HepG2 (cell line): ENCODE data around the gene RAI14. TPM values are rescaled to one million over a fixed set of nuclear protein-coding genes. Genes with fewer than 3 reads are reported as not detected.

Experiments
- ARHGAP35 ChIP-seq: sonication (generic); formaldehyde crosslinking; IDR thresholded peaks from 2 replicates; pipeline ENCODE4 v1.9.0; 2022; ENCODE audit warnings: mild to moderate bottlenecking, inconsistent platforms, moderate library complexity, missing genetic modification reagents, borderline replicate concordance
- FOXA1 ChIP-seq, 2 experiments: fragments of 450-650 bp in 1 of 2; sonication (generic) in 1 of 2; formaldehyde crosslinking in 1 of 2; IDR thresholded peaks; 2 replicates each; pipeline versions ENCODE4 v1.4.0 to v1.6.1; 2016 to 2020; ENCODE audit warnings: missing genetic modification reagents in 1 of 2
- HOXA3 ChIP-seq: sonication (generic); formaldehyde crosslinking; IDR thresholded peaks from 2 replicates; pipeline ENCODE4 v1.5.0; 2020; ENCODE audit warnings: missing genetic modification reagents
- RELA ChIP-seq: sonication (generic); formaldehyde crosslinking; IDR thresholded peaks from 2 replicates; pipeline ENCODE4 v1.4.0; 2020; ENCODE audit warnings: missing genetic modification reagents
- SIX1 ChIP-seq: sonication (generic); formaldehyde crosslinking; IDR thresholded peaks from 2 replicates; pipeline ENCODE4 v1.4.0; 2020; ENCODE audit warnings: missing genetic modification reagents, borderline replicate concordance
- SOX6 ChIP-seq, 2 experiments: fragments of 450-650 bp in 1 of 2; sonication (generic) in 1 of 2; formaldehyde crosslinking in 1 of 2; IDR thresholded peaks; 2 replicates each; pipeline versions ENCODE4 v1.4.0 to v1.6.1; 2017 to 2020; ENCODE audit warnings: antibody characterized with exemption in 1 of 2, mild to moderate bottlenecking in 1 of 2, missing genetic modification reagents in 1 of 2
- ZBTB20 ChIP-seq: sonication (generic); formaldehyde crosslinking; IDR thresholded peaks from 2 replicates; pipeline ENCODE4 v1.8.1; 2023; ENCODE audit warnings: missing genetic modification reagents, low read depth, mild to moderate bottlenecking, borderline replicate concordance
- ZFYVE20 ChIP-seq: sonication (generic); formaldehyde crosslinking; IDR thresholded peaks from 2 replicates; pipeline ENCODE4 v1.8.0; 2023; ENCODE audit warnings: low read depth, mild to moderate bottlenecking, moderate library complexity, missing genetic modification reagents, borderline replicate concordance
- ZNF446 ChIP-seq: sonication (generic); formaldehyde crosslinking; IDR thresholded peaks from 2 replicates; pipeline ENCODE4 v1.5.0; 2020; ENCODE audit warnings: mild to moderate bottlenecking, missing genetic modification reagents
- ZNF468 ChIP-seq: sonication (generic); formaldehyde crosslinking; IDR thresholded peaks from 2 replicates; pipeline ENCODE4 v1.8.0; 2022; ENCODE audit warnings: mild to moderate bottlenecking, moderate library complexity, missing genetic modification reagents
- ZNF546 ChIP-seq: sonication (generic); formaldehyde crosslinking; conservative IDR thresholded peaks from 2 replicates; pipeline ENCODE4 v1.8.1; 2023; ENCODE audit warnings: mild to moderate bottlenecking, missing genetic modification reagents
- ZNF614 ChIP-seq: IDR thresholded peaks from 2 replicates; pipeline ENCODE4 v1.6.1; 2018; ENCODE audit warnings: missing biosample characterization, missing genetic modification reagents, inconsistent platforms, borderline replicate concordance
- ZNF616 ChIP-seq: sonication (generic); formaldehyde crosslinking; IDR thresholded peaks from 2 replicates; pipeline ENCODE4 v1.5.0; 2020; ENCODE audit warnings: low read depth, mild to moderate bottlenecking, missing genetic modification reagents
- ZNF839 ChIP-seq: sonication (generic); formaldehyde crosslinking; IDR thresholded peaks from 2 replicates; pipeline ENCODE4 v1.4.0; 2020; ENCODE audit warnings: missing genetic modification reagents, mild to moderate bottlenecking, borderline replicate concordance
- polyA plus RNA-seq, 8 experiments: library from polyadenylated mRNA; depleted of rRNA in 3 of 8; stranded (reverse) in 7 of 8; unstranded in 1 of 8; fragments of >200 nt; fragmentation: Illumina TruSeq in 4 of 8; extraction: Trizol in 4 of 8; gene quantifications; 2 replicates each; pipeline versions ENCODE4 v1.2.1 to v1.2.3, GENCODE V29; 2011 to 2016; ENCODE audit warnings: low read depth in 4 of 8, missing spikeins in 1 of 8, mixed read lengths in 1 of 8; ENCODE audit not compliant: insufficient read depth in 1 of 8
- total RNA-seq, 5 experiments: library from RNA; depleted of rRNA; stranded (reverse); fragments of >200 nt; fragmentation: Illumina TruSeq; extraction: Trizol; gene quantifications; 2 replicates each; pipeline ENCODE4 v1.2.3, GENCODE V29; 2016; ENCODE audit warnings: low read depth in 1 of 5
- TF ChIP-seq, protein P1 (sequence below): sonication (generic); formaldehyde crosslinking; IDR thresholded peaks from 2 replicates; pipeline ENCODE4 v1.5.0; 2020; ENCODE audit warnings: mild to moderate bottlenecking, missing genetic modification reagents
- TF ChIP-seq, protein P2 (sequence below): sonication (generic); formaldehyde crosslinking; IDR thresholded peaks from 2 replicates; pipeline ENCODE4 v1.4.0; 2020; ENCODE audit warnings: missing genetic modification reagents; ENCODE audit errors: not compliant biosample characterization
- TF ChIP-seq, protein P3 (sequence below): IDR thresholded peaks from 2 replicates; pipeline ENCODE4 v1.6.1; 2016
- TF ChIP-seq, protein P4 (sequence below): sonication (generic); formaldehyde crosslinking; IDR thresholded peaks from 2 replicates; pipeline ENCODE4 v1.4.0; 2020; ENCODE audit warnings: missing genetic modification reagents, mild to moderate bottlenecking, borderline replicate concordance
- TF ChIP-seq, protein P5 (sequence below): sonication (generic); formaldehyde crosslinking; IDR thresholded peaks from 2 replicates; pipeline ENCODE4 v1.4.0; 2020; ENCODE audit warnings: missing genetic modification reagents

The RAI14 gene
- total and polyA plus RNA-seq, 2 of the 13 experiments (the other 11 are each of a cell fraction or from before 2014, with no cell fraction given) = 12.6 to 18.2 TPM

DNA sequence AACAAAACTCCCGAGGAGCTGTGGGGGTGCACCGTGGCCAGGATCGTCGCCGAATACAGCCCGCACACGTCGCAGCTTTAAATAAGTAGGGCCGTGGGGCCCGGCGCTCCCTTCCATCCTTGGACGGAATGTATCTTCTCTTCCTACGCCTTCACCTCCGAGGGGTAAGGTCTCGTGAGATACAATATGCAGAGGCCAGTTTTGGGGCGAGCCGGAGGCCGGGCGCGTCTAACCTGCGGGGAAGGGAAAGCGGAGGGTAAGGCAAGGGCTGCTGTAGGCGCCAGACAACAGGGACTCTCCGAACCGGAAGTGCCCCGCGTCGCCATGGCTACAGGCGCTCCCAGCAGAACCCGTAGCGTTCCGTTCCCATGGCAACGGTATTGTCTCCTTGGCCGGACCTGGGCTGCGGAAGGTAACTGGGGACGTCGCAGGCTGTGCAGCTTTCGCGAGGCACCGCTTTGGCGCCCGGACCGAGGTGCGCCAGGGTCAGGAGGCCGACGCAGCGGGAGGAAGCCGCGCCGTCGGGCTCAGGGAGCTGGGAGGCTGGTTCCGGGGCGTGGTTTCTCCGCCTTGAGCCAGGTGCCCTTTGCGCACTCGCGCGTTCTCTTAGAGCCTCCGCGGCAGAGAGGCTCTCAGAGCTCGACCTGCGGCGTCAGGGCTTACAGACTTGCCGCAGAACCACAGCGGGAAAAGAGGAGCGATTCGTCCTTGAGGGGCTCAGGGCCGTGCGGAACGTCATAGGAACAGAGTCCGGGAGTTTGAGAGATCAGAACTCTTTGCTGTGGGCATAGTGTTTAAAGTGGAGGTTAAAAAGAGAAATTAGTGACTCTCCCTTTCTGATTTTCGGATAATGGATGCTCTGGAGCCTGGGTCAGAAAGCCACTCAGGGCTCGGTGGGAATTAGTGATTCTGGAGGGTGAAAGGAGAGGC is 182.9 kb downstream of the RAI14 start, which contains the start of gene TTC23L (continued):
- TF ChIP-seq FOXA1 (IDR thresholded peaks at IDR 0.05) (no peak), FOXA1 (CRISPR knock-in tag; IDR thresholded peaks at IDR 0.05) (peak; percentile 42), RELA (CRISPR knock-in tag) (peak; percentile 59; the same call in 1 of the 2 replicates), ZNF616 (peak; percentile 65; the same call in 1 of the 2 replicates), ZNF468 (CRISPR knock-in tag) (no peak), ZNF446 (CRISPR knock-in tag) (no peak), ZNF839 (no peak), ZFYVE20 (CRISPR knock-in tag) (no peak), ZBTB20 (0 out of 2 replicates have a peak, but pooled peaks have one; percentile 45), ZNF546 (CRISPR knock-in tag) (no peak), ZNF614 (peak; percentile 68; the same call in 1 of the 2 replicates), ARHGAP35 (CRISPR knock-in tag) (no peak), HOXA3 (peak; percentile 91), SIX1 (CRISPR knock-in tag) (no peak), SOX6 (IDR thresholded peaks at IDR 0.05) (no peak), SOX6 (CRISPR knock-in tag; IDR thresholded peaks at IDR 0.05) (peak; percentile 90)
- TF ChIP-seq, protein P1, sequence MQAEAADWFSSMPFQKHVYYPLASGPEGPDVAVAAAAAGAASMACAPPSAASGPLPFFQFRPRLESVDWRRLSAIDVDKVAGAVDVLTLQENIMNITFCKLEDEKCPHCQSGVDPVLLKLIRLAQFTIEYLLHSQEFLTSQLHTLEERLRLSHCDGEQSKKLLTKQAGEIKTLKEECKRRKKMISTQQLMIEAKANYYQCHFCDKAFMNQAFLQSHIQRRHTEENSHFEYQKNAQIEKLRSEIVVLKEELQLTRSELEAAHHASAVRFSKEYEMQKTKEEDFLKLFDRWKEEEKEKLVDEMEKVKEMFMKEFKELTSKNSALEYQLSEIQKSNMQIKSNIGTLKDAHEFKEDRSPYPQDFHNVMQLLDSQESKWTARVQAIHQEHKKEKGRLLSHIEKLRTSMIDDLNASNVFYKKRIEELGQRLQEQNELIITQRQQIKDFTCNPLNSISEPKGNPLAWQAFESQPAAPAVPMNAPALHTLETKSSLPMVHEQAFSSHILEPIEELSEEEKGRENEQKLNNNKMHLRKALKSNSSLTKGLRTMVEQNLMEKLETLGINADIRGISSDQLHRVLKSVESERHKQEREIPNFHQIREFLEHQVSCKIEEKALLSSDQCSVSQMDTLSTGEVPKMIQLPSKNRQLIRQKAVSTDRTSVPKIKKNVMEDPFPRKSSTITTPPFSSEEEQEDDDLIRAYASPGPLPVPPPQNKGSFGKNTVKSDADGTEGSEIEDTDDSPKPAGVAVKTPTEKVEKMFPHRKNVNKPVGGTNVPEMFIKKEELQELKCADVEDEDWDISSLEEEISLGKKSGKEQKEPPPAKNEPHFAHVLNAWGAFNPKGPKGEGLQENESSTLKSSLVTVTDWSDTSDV (CRISPR knock-in tag) = peak; percentile 18; the same call in 1 of the 2 replicates
- TF ChIP-seq, protein P2, sequence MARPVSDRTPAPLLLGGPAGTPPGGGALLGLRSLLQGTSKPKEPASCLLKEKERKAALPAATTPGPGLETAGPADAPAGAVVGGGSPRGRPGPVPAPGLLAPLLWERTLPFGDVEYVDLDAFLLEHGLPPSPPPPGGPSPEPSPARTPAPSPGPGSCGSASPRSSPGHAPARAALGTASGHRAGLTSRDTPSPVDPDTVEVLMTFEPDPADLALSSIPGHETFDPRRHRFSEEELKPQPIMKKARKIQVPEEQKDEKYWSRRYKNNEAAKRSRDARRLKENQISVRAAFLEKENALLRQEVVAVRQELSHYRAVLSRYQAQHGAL (CRISPR knock-in tag) = no peak
- TF ChIP-seq, protein P3, sequence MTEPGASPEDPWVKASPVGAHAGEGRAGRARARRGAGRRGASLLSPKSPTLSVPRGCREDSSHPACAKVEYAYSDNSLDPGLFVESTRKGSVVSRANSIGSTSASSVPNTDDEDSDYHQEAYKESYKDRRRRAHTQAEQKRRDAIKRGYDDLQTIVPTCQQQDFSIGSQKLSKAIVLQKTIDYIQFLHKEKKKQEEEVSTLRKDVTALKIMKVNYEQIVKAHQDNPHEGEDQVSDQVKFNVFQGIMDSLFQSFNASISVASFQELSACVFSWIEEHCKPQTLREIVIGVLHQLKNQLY (CRISPR knock-in tag) = peak; percentile 23; the same call in 1 of the 2 replicates
- TF ChIP-seq, protein P4, sequence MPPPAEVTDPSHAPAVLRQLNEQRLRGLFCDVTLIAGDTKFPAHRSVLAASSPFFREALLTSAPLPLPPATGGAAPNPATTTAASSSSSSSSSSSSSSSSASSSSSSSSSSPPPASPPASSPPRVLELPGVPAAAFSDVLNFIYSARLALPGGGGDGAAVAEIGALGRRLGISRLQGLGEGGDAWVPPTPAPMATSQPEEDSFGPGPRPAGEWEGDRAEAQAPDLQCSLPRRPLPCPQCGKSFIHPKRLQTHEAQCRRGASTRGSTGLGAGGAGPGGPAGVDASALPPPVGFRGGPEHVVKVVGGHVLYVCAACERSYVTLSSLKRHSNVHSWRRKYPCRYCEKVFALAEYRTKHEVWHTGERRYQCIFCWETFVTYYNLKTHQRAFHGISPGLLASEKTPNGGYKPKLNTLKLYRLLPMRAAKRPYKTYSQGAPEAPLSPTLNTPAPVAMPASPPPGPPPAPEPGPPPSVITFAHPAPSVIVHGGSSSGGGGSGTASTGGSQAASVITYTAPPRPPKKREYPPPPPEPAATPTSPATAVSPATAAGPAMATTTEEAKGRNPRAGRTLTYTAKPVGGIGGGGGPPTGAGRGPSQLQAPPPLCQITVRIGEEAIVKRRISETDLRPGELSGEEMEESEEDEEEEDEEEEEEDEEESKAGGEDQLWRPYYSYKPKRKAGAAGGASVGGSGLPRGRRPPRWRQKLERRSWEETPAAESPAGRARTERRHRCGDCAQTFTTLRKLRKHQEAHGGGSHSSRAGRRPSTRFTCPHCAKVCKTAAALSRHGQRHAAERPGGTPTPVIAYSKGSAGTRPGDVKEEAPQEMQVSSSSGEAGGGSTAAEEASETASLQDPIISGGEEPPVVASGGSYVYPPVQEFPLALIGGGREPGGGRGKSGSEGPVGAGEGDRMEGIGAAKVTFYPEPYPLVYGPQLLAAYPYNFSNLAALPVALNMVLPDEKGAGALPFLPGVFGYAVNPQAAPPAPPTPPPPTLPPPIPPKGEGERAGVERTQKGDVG (CRISPR knock-in tag) = peak; percentile 93; the same call in 1 of the 2 replicates
- TF ChIP-seq, protein P5, sequence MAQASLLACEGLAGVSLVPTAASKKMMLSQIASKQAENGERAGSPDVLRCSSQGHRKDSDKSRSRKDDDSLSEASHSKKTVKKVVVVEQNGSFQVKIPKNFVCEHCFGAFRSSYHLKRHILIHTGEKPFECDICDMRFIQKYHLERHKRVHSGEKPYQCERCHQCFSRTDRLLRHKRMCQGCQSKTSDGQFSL (CRISPR knock-in tag) = peak; percentile 63; the same call in 1 of the 2 replicates
